Fibroblast of lung (primary cell): ENCODE results near the gene PPM1H.

Experiments
- EZH2 ChIP-seq: IDR thresholded peaks from 2 replicates; pipeline ENCODE4 v1.5.1; 2012; ENCODE audit warnings: low read length, control low read depth, mild to moderate bottlenecking; ENCODE audit errors: missing control alignments
- TF ChIP-seq, protein P1 (sequence below), 2 donors: IDR thresholded peaks in 1 of 2; conservative IDR thresholded peaks in 1 of 2; 1 replicate in 1 of 2; 2 replicates in 1 of 2; pipeline ENCODE4 v1.5.1; 2011 to 2012; ENCODE audit warnings: low read length in 2 of 2, control low read depth in 1 of 2, inconsistent platforms in 1 of 2, low read depth in 1 of 2, mild to moderate bottlenecking in 1 of 2

DNA sequence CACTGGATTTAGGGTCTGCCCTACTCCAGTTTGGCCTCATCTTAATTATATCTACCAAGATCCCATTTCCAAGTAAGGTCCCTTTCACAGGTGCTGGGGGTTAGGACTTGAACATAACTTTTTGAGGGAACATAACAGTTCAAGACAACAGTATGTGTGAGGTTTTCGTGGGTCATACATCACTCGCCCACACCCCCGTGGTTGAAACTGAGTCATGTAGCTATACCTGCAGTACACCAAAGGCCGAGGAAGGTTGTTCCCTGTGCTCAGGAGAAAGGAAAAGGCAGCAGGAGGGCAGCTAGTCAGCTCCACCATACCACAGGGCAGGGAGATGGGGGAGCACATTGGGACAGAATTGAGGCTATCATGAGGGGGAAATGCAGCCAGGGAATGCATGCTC is 167.0 kb downstream of the PPM1H start:
- TF ChIP-seq, protein P1, sequence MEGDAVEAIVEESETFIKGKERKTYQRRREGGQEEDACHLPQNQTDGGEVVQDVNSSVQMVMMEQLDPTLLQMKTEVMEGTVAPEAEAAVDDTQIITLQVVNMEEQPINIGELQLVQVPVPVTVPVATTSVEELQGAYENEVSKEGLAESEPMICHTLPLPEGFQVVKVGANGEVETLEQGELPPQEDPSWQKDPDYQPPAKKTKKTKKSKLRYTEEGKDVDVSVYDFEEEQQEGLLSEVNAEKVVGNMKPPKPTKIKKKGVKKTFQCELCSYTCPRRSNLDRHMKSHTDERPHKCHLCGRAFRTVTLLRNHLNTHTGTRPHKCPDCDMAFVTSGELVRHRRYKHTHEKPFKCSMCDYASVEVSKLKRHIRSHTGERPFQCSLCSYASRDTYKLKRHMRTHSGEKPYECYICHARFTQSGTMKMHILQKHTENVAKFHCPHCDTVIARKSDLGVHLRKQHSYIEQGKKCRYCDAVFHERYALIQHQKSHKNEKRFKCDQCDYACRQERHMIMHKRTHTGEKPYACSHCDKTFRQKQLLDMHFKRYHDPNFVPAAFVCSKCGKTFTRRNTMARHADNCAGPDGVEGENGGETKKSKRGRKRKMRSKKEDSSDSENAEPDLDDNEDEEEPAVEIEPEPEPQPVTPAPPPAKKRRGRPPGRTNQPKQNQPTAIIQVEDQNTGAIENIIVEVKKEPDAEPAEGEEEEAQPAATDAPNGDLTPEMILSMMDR (conservative IDR thresholded peaks at IDR 0.05 in 1 of 2, IDR thresholded peaks at IDR 0.05 in 1 of 2; ENCODE audit: low read depth in 1 of 2, low read length in 2 of 2), result no peak
- TF ChIP-seq EZH2, result no peak
